Stimulated activated CD4-positive, alpha-beta T cell treated with anti-CD3 and anti-CD28 coated beads, Interleukin-2, amount 100 ng/mL, for 48 hours (primary cell): Measurements from ENCODE around the gene ADSS2.

Source experiments
- DNase-seq, 2 donors: peaks; one replicate each; pipeline ENCODE4 v3.0.0-alpha.2; 2020

ADSS2 gene

GRCh38 chr1:244362476-244362875 lies 89.2 kb downstream of the ADSS2 start:
- DNase-seq, result no peak

- DNase-seq, result no peak
Measured at GRCh38 chr1:244361764-244362473, 89.8 kb downstream of the ADSS2 start.
